22Rv1 (cell line): ENCODE results near the gene YPEL1.

Experiments used
- ZFX ChIP-seq: fragments of 450-650 bp; IDR thresholded peaks from 2 replicates; pipeline ENCODE4 v1.6.1; 2017; ENCODE audit warnings: antibody characterized with exemption, borderline replicate concordance
- TF ChIP-seq, protein P1 (sequence below): fragments of 450-650 bp; IDR thresholded peaks from 2 replicates; pipeline ENCODE4 v1.5.1; 2017; ENCODE audit warnings: mild to moderate bottlenecking

DNA sequence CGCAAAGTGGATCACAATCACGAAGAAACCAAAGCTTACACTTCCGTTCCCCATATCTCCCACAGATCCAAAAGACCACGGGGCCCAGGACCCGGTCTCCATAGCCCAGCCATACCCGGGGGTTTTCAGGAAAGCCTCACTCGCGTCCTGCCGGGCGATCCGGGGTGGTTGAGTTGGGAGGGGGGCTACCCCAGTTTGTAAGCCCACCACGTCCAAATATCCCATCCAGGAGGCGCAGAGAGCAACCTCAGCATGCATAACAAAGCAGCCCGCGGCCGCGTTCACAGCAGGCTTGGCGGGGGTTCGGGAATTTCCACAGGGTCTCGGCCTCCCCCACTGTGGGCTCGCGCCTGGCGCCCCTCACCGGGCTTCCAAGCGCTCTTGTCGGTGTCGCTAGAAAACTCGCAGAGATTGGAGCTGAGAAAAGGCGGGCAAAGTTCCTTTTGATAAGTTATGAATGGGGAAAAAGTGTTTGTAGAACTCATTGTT, 84.0 kb downstream of the YPEL1 start:
- TF ChIP-seq, protein P1, sequence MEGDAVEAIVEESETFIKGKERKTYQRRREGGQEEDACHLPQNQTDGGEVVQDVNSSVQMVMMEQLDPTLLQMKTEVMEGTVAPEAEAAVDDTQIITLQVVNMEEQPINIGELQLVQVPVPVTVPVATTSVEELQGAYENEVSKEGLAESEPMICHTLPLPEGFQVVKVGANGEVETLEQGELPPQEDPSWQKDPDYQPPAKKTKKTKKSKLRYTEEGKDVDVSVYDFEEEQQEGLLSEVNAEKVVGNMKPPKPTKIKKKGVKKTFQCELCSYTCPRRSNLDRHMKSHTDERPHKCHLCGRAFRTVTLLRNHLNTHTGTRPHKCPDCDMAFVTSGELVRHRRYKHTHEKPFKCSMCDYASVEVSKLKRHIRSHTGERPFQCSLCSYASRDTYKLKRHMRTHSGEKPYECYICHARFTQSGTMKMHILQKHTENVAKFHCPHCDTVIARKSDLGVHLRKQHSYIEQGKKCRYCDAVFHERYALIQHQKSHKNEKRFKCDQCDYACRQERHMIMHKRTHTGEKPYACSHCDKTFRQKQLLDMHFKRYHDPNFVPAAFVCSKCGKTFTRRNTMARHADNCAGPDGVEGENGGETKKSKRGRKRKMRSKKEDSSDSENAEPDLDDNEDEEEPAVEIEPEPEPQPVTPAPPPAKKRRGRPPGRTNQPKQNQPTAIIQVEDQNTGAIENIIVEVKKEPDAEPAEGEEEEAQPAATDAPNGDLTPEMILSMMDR, result no peak
- TF ChIP-seq ZFX, result no peak
